ENCODE results near the gene GNLY. TPM values are rescaled to one million over a fixed set of nuclear protein-coding genes. Genes with fewer than 3 reads are reported as not detected.

The GNLY gene
- total and polyA plus RNA-seq, 11 donors = 0.29 to 47.1 (median 2.1) TPM; not detected in 2

GRCh38 chr2:85731606-85732005, 37.4 kb downstream of the GNLY start:
- ATAC-seq (no peak), DNase-seq (no peak)
- H3K36me3 ChIP-seq = no peaks in the 10 kb centered on the region
- no peak for TF ChIP-seq CTCF (IDR thresholded peaks at IDR 0.05)
- no peak for TF ChIP-seq POLR2A (IDR thresholded peaks at IDR 0.05)
- peaks cover 0 to 48% (median 22%) of the 10 kb centered on the region in 12 donors for H3K4me1 ChIP-seq
- WGBS, 4 donors = 55 to 61% (median 60%) methylated on average over 3 of the region's 3 CpGs
- no peak overlapping the region for H3K27ac ChIP-seq
- intact Hi-C loops (cut with DNase I) = loop anchor here in 2 of 10 donors (5.0 to 10.0 kb wide), 2 partner anchors 66 to 343 kb away; no protein-coding TSS in a partner anchor
- no peak overlapping the region for H3K4me3 ChIP-seq
- H3K9me3 ChIP-seq = no peaks in the 10 kb centered on the region
- H3K27me3 ChIP-seq = no peaks in the 10 kb centered on the region

GRCh38 chr2:85732467-85733120, 38.4 kb downstream of the GNLY start:
- 68 to 89% (median 85%) methylated on average over 2 of the region's 2 CpGs for WGBS, 4 donors
- DNase-seq = no peak
- intact Hi-C loops (cut with DNase I) = loop anchor here in 2 of 10 donors (5.0 to 10.0 kb wide), 2 partner anchors 65 to 342 kb away; no protein-coding TSS in a partner anchor

GRCh38 chr2:85733121-85733960, 39.2 kb downstream of the GNLY start:
- intact Hi-C loops (cut with DNase I) = loop anchor here in 2 of 10 donors (5.0 to 10.0 kb wide), 2 partner anchors 64 to 341 kb away; no protein-coding TSS in a partner anchor
- TF ChIP-seq POLR2A (IDR thresholded peaks at IDR 0.05) (no peak), CTCF (IDR thresholded peaks at IDR 0.05) (no peak)
- no peaks in the 10 kb centered on the region for H3K36me3 ChIP-seq
- H3K27me3 ChIP-seq = no peaks in the 10 kb centered on the region
- no peak overlapping the region for H3K4me3 ChIP-seq
- DNase-seq = peak in 1 of 5 donors; percentile 27
- H3K27ac ChIP-seq = peak overlapping the region in 4 of 12 donors; percentile 35 to 67 (median 46)
- no peaks in the 10 kb centered on the region for H3K9me3 ChIP-seq
- H3K4me1 ChIP-seq = peaks cover 0 to 53% (median 25%) of the 10 kb centered on the region in 12 donors
- 89 to 96% (median 91%) methylated on average over 8 to 18 of the region's 18 CpGs for WGBS, 4 donors
- ATAC-seq = no peak

More at GRCh38 chr2:85732467-85733120, 38.4 kb downstream of the GNLY start:
- TF ChIP-seq POLR2A (IDR thresholded peaks at IDR 0.05) (no peak), CTCF (IDR thresholded peaks at IDR 0.05) (no peak)
- no peak for ATAC-seq
- no peaks in the 10 kb centered on the region for H3K9me3 ChIP-seq
- H3K36me3 ChIP-seq = no peaks in the 10 kb centered on the region
- no peaks in the 10 kb centered on the region for H3K27me3 ChIP-seq
- peaks cover 0 to 54% (median 28%) of the 10 kb centered on the region in 12 donors for H3K4me1 ChIP-seq
- no peak overlapping the region for H3K4me3 ChIP-seq
- H3K27ac ChIP-seq = no peak overlapping the region

GRCh38 chr2:85734015-85734414, 39.9 kb downstream of the GNLY start:
- DNase-seq = peak in 1 of 5 donors; percentile 67
- H3K9me3 ChIP-seq = no peaks in the 10 kb centered on the region
- intact Hi-C loops (cut with DNase I) = loop anchor here in 2 of 10 donors (5.0 to 10.0 kb wide), 2 partner anchors 63 to 341 kb away; no protein-coding TSS in a partner anchor
- H3K27ac ChIP-seq = peak overlapping the region in 4 of 12 donors; percentile 35 to 67 (median 46)
- no peaks in the 10 kb centered on the region for H3K27me3 ChIP-seq
- H3K36me3 ChIP-seq = no peaks in the 10 kb centered on the region
- TF ChIP-seq POLR2A (IDR thresholded peaks at IDR 0.05) = no peak
- TF ChIP-seq CTCF (IDR thresholded peaks at IDR 0.05) = peak in 2 of 12 donors; percentile 21 to 24
- whole genome bisulfite sequencing, 4 donors = 40 to 85% (median 70%) methylated on average over 1 to 4 of the region's 4 CpGs
- H3K4me3 ChIP-seq = no peak overlapping the region
- peak; percentile 12 to 56 (median 54) for ATAC-seq
- peaks cover 0 to 46% (median 18%) of the 10 kb centered on the region in 12 donors for H3K4me1 ChIP-seq
